Cardiac septum (tissue), 1 donor: ENCODE data around the gene KIF23. TPM values are rescaled to one million over a fixed set of nuclear protein-coding genes. Genes with fewer than 3 reads are reported as not detected.

Experiments used
- DNase-seq: peaks from one replicate; pipeline ENCODE4 v3.0.0-alpha.2; 2020; ENCODE audit warnings: low spot score
- intact Hi-C: fragments of 100-400 bp; cut with DNase I; formaldehyde crosslinking; loops from one replicate; pipeline ENCODE4 v1.14.0; 2022
- total RNA-seq: library from RNA; stranded (reverse); fragmentation: NEBNext Ultra II Directional; extraction: Animal tissue kit (Norgen Biotek cat#: 25700); gene quantifications from one replicate; pipeline ENCODE4 v1.2.1, GENCODE V29; 2021
- donor health status: DM: no; HTN: no; CAD: no.

Gene KIF23
- total RNA-seq, 1 donor from 2014 or later, result 1.3 TPM

- no peak for DNase-seq
- intact Hi-C loops, result loop anchor here (2.0 to 5.0 kb wide), 3 partner anchors 94 to 1010 kb away; no protein-coding TSS in a partner anchor
These were observed 64.2 kb downstream of the KIF23 start for GRCh38 chr15:69478259-69478781.

- DNase-seq, result no peak
- intact Hi-C loops, result loop anchor here (2.0 to 5.0 kb wide), 3 partner anchors 93 to 1010 kb away; no protein-coding TSS in a partner anchor
These were observed 64.9 kb downstream of the KIF23 start for GRCh38 chr15:69479081-69479480.

GRCh38 chr15:69479971-69480370, 65.8 kb downstream of the KIF23 start:
- no peak for DNase-seq
- intact Hi-C loops, result loop anchor here (2.0 to 5.0 kb wide), 3 partner anchors 92 to 1009 kb away; no protein-coding TSS in a partner anchor

- intact Hi-C loops, result no loop called here
- no peak for DNase-seq
These were observed 66.8 kb downstream of the KIF23 start for GRCh38 chr15:69480932-69481331.

- no peak for DNase-seq
- intact Hi-C loops, result no loop called here
These were observed 68.6 kb downstream of the KIF23 start for GRCh38 chr15:69482686-69483256.

GRCh38 chr15:69484837-69485236, 70.7 kb downstream of the KIF23 start:
- intact Hi-C loops, result no loop called here

GRCh38 chr15:69486481-69487110, 72.4 kb downstream of the KIF23 start:
- intact Hi-C loops, result no loop called here
- DNase-seq, result no peak

More at GRCh38 chr15:69484837-69485236, 70.7 kb downstream of the KIF23 start:
- no peak for DNase-seq

GRCh38 chr15:69489073-69489571, 75.0 kb downstream of the KIF23 start:
- no peak for DNase-seq
- intact Hi-C loops, result no loop called here

- no peak for DNase-seq
These were observed 76.3 kb downstream of the KIF23 start for GRCh38 chr15:69490356-69491037.

GRCh38 chr15:69491038-69491505, 76.9 kb downstream of the KIF23 start:
- DNase-seq, result no peak
- intact Hi-C loops, result no loop called here

More at GRCh38 chr15:69490356-69491037, 76.3 kb downstream of the KIF23 start:
- intact Hi-C loops, result no loop called here

- intact Hi-C loops, result no loop called here
- no peak for DNase-seq
These were observed 79.3 kb downstream of the KIF23 start for GRCh38 chr15:69493406-69493805.

- no peak for DNase-seq
- intact Hi-C loops, result no loop called here
These were observed 81.9 kb downstream of the KIF23 start for GRCh38 chr15:69496001-69496400.

- DNase-seq, result no peak
- intact Hi-C loops, result no loop called here
These were observed 82.9 kb downstream of the KIF23 start for GRCh38 chr15:69497076-69497475.

GRCh38 chr15:69497667-69498066, 83.5 kb downstream of the KIF23 start:
- DNase-seq, result no peak
- intact Hi-C loops, result no loop called here

Other genes with a start within 250 kb of the KIF23 start
- 0.16 TPM for gene PAQR5, start 115.4 kb upstream of the KIF23 start, total RNA-seq
- gene RPLP1, start 38.5 kb downstream of the KIF23 start, total RNA-seq, result 1,178 TPM